22Rv1 (cell line): Measurements from ENCODE around the gene SKAP2.

ENCODE experiments used
- H3K27ac ChIP-seq: fragments of 450-650 bp; 2 replicates; pipeline ENCODE4 v1.5.1; 2017
- ZFX ChIP-seq: fragments of 450-650 bp; IDR thresholded peaks from 2 replicates; pipeline ENCODE4 v1.6.1; 2017; ENCODE audit warnings: antibody characterized with exemption, borderline replicate concordance
- TF ChIP-seq, protein P1 (sequence below): fragments of 450-650 bp; IDR thresholded peaks from 2 replicates; pipeline ENCODE4 v1.5.1; 2017; ENCODE audit warnings: mild to moderate bottlenecking

The SKAP2 gene

DNA sequence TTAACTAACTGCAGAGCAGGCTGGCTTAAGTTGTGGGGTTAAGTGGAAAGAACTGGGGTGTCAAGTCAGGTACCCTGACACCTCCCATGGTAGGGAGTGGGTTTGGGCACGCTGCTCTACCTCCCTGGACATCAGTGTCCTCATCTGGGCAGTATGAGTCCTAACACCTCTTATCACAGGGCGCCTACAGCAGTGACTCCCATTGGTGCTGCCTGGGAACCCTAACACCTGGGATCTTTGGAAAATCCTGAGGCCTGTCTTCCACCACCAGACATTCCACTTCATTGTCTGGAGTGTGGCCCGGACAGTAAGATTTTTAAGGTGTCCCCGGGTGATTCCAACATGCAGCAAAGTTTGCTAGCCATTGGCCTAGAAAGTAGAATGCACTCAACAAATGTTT, 239.1 kb downstream of the SKAP2 start:
- H3K27ac ChIP-seq = no peak overlapping the region
- TF ChIP-seq, protein P1, sequence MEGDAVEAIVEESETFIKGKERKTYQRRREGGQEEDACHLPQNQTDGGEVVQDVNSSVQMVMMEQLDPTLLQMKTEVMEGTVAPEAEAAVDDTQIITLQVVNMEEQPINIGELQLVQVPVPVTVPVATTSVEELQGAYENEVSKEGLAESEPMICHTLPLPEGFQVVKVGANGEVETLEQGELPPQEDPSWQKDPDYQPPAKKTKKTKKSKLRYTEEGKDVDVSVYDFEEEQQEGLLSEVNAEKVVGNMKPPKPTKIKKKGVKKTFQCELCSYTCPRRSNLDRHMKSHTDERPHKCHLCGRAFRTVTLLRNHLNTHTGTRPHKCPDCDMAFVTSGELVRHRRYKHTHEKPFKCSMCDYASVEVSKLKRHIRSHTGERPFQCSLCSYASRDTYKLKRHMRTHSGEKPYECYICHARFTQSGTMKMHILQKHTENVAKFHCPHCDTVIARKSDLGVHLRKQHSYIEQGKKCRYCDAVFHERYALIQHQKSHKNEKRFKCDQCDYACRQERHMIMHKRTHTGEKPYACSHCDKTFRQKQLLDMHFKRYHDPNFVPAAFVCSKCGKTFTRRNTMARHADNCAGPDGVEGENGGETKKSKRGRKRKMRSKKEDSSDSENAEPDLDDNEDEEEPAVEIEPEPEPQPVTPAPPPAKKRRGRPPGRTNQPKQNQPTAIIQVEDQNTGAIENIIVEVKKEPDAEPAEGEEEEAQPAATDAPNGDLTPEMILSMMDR = no peak
- TF ChIP-seq ZFX = no peak

DNA sequence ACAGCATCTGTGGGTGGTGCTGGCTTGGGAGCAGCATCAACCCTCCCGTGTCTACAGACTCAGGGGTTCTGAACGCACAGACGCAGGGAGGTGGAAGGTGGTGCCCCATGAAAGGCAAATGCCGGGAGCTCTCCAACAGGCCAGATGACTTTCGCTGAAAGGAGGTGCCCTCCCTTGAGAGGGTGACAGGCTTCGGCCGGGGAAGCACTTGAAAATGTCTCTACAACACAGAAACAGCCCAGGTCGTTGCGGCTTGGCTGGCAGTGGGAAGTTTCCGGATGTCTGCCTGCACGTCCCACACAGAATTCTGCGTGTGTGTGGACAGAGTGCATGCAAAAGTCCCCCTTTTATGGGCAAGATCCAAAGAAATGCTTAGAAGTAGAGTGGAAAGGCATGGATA, 239.6 kb downstream of the SKAP2 start:
- no peak overlapping the region for H3K27ac ChIP-seq
- TF ChIP-seq ZFX = no peak
- TF ChIP-seq, protein P1 = no peak

DNA sequence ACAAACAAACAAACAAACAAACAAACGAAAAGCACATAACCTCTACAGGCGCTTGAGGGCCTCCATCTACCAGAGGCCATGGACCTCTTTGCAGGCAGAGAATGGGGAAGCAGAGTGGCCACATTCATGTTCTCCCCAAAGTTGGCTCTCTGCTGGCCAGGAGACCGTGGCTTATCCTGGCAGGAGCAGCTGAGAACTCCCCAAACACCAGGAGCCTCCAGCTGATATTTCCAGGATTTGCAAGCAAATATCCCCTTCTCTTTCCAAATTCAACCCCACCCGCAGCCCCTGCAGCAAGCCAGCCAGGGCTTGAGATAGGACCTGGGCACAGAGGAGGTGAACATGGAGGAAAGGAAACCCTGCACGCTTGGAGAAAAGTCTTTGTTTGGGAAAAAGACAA, 240.0 kb downstream of the SKAP2 start:
- H3K27ac ChIP-seq = no peak overlapping the region
- TF ChIP-seq, protein P1 = no peak
- no peak for TF ChIP-seq ZFX

DNA sequence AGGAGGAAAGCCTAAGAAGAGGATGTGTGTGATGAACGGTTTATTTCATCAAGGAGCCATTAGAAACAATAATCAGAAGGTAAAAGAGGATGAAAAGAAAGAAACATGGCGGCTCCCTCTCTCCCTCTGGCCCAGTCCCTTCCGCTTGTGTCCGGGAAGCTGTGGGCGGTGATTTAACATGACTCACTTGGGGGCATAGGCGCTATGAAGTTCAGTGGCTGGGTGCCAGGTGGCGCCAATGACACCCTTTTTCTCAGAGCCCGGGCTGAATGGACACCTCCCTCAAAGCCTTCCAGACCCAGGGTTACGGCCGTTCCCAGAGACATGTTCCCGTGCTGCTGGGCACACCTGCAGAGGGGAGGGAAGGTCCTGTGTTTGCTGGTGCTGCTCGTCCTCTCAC, 244.0 kb downstream of the SKAP2 start:
- H3K27ac ChIP-seq = no peak overlapping the region
- TF ChIP-seq, protein P1 = no peak
- TF ChIP-seq ZFX = no peak

DNA sequence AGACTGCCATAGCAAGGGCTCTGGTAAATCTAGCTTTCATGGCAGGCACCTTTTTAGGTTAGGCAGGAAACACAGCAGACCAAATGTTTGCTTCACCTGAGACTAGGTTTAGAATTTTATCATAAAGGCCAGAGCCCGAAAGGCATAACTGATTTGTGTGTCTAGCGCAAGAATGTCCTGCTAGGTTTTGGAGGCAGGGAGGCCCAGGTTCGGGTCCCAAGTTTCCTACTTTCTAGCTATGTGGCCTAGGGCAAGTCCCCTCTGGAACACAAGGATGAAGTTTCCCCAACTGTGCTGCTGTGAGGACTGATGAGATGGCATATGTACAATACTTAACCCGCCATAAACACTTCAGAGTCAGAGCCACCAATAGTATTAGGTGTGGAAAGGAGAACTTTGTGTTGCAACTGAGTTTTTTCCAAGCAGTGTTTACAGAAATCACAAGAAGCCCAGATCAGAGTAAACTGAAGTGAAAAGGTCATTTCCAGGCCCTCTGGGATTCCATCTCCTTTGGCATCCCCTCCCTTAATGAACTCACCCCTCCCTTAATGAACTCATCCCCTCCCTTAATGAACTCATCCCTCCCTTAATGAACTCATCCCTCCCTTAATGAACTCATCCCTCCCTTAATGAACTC, 244.9 kb downstream of the SKAP2 start:
- TF ChIP-seq ZFX = no peak
- TF ChIP-seq, protein P1 = no peak
- H3K27ac ChIP-seq = no peak overlapping the region

DNA sequence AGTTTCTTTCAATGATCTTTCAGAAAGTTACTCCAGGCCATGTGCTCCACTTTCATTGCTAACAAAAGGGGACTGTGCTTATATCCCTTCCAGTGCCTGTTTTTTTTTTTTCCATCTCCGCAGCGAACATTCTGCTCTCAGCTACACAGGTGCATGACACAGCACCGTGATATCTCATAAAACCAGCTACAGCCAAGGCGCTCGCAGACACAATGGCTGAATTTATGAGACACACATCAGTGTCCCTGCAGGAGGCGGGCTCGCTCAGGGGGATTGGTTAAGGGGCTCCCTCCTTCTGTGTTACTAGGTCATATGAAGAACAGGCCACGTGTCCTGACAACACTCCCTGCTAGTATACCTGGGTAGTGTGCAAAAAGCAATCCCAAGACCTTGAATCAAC, 245.5 kb downstream of the SKAP2 start:
- H3K27ac ChIP-seq = no peak overlapping the region
- TF ChIP-seq ZFX = no peak
- TF ChIP-seq, protein P1 = no peak

DNA sequence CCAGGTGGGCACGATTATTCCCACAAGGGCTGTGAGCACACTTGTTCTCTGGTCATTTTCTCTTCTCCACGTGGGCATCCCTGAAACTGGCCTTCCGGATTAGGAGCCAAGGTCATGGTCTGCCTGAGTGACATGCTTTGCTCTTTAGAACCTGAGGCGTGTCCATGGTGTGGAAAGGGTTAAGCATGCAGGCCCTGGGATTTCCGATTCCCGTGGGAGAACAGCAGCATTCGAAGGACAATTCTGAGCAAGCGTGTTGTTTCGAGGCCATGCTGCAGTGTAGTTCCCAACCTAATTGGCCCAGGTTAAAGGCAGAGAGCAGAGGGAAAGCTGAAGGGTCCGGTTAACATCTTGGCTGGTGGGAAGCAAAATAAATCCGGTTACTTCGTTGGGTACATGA, 245.9 kb downstream of the SKAP2 start:
- TF ChIP-seq, protein P1 = no peak
- TF ChIP-seq ZFX = no peak
- no peak overlapping the region for H3K27ac ChIP-seq
